ENCODE results near the gene SDK1.

Gene SDK1

DNA sequence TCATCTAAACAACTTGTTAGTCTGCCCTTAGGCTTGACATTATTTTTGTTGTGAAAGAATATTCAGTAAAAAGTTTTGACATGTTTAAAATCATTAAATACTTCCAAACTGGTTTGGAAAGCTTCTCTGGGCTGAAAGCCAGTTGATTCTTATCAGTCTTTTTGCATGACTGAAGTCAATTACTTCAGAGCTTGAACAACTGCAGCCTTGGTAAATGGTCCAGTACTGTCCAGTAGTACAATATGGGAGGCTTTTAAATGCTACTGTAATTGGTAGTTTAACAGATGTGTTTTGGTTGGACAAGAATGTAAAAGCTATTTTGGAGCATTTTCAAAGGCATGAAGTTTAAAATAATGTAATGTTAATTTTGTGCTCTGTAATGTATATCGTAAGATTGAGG is 103.4 kb downstream of the SDK1 start:
- TF ChIP-seq POLR2A (IDR thresholded peaks at IDR 0.05; ENCODE audit: extremely low read depth, insufficient read length) (no peak), MYC (IDR thresholded peaks at IDR 0.05; ENCODE audit: low read depth, low read length) (no peak)
- TF ChIP-seq, protein P1, sequence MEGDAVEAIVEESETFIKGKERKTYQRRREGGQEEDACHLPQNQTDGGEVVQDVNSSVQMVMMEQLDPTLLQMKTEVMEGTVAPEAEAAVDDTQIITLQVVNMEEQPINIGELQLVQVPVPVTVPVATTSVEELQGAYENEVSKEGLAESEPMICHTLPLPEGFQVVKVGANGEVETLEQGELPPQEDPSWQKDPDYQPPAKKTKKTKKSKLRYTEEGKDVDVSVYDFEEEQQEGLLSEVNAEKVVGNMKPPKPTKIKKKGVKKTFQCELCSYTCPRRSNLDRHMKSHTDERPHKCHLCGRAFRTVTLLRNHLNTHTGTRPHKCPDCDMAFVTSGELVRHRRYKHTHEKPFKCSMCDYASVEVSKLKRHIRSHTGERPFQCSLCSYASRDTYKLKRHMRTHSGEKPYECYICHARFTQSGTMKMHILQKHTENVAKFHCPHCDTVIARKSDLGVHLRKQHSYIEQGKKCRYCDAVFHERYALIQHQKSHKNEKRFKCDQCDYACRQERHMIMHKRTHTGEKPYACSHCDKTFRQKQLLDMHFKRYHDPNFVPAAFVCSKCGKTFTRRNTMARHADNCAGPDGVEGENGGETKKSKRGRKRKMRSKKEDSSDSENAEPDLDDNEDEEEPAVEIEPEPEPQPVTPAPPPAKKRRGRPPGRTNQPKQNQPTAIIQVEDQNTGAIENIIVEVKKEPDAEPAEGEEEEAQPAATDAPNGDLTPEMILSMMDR (IDR thresholded peaks at IDR 0.05; ENCODE audit: low read depth, low read length) = no peak
- TF ChIP-seq, protein P2, sequence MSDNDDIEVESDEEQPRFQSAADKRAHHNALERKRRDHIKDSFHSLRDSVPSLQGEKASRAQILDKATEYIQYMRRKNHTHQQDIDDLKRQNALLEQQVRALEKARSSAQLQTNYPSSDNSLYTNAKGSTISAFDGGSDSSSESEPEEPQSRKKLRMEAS (IDR thresholded peaks at IDR 0.05; ENCODE audit: low read depth, low read length) = no peak
- DNase-seq (ENCODE audit: low read depth) = no peak
- no peak overlapping the region for H3K4me3 ChIP-seq (ENCODE audit: low read depth, low read length)

DNA sequence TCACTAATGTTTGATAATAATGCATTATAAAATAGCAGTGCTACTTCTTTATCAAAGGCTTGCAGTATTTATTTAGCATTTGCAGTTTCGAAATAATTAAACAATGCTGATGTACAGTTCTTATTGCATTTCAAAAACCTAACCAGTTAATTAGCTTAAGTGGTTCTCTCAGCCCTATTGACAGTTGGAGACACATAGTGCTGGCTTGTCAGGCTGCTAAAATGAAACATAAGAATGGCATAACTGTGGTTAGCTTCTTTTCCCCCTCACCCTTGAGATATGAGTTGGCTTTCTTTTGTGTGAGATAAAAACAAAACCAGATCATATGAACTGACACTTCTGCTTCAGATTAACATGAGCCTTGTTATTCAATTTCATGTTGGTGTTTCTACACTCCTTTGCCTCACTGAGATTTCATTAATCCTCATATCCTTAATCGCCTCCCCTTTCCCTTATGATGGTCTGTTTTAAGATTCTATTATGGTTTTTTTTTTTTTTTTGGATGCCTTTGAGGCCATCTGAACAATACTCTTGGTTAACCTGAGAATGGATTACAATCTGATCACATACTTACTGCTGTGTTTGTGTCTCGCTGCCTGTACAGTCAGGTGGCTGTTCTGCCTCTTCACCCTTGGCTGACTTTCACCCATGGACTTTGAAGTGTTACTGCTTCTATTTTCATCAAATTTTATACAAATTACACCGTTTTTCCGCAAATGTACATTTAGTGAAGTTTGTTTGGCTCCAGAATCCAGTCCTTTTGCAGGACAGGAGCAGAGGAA is 108.0 kb downstream of the SDK1 start:
- DNase-seq (ENCODE audit: low read depth) = no peak
- no peak overlapping the region for H3K4me3 ChIP-seq (ENCODE audit: low read depth, low read length)
- TF ChIP-seq, protein P1 (IDR thresholded peaks at IDR 0.05; ENCODE audit: low read depth, low read length) = no peak
- TF ChIP-seq, protein P2 (IDR thresholded peaks at IDR 0.05; ENCODE audit: low read depth, low read length) = no peak
- TF ChIP-seq POLR2A (IDR thresholded peaks at IDR 0.05; ENCODE audit: extremely low read depth, insufficient read length) (no peak), MYC (IDR thresholded peaks at IDR 0.05; ENCODE audit: low read depth, low read length) (no peak)

DNA sequence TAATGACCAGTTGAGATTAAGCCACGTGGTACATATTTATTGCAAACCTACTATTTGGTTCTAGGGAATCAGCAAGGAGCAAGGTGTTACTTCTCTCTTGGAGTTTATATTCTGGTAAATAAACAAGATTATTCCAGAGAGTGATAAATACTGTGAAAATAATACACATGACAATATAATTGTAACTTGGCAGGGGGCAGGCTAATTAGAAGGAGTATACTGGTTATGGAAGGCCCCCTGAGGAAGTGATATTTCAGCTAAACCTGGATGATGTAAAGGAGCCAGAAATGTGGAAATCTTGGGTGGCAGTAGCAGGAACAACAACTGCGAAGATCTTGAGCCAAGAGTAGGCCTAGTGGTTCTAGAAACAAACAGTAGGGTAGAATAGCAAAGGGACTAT is 111.8 kb downstream of the SDK1 start:
- DNase-seq (ENCODE audit: low read depth) = no peak
- TF ChIP-seq, protein P2 (IDR thresholded peaks at IDR 0.05; ENCODE audit: low read depth, low read length) = no peak
- TF ChIP-seq MYC (IDR thresholded peaks at IDR 0.05; ENCODE audit: low read depth, low read length) (no peak), POLR2A (IDR thresholded peaks at IDR 0.05; ENCODE audit: extremely low read depth, insufficient read length) (no peak)
- TF ChIP-seq, protein P1 (IDR thresholded peaks at IDR 0.05; ENCODE audit: low read depth, low read length) = no peak
- H3K4me3 ChIP-seq (ENCODE audit: low read depth, low read length) = no peak overlapping the region

DNA sequence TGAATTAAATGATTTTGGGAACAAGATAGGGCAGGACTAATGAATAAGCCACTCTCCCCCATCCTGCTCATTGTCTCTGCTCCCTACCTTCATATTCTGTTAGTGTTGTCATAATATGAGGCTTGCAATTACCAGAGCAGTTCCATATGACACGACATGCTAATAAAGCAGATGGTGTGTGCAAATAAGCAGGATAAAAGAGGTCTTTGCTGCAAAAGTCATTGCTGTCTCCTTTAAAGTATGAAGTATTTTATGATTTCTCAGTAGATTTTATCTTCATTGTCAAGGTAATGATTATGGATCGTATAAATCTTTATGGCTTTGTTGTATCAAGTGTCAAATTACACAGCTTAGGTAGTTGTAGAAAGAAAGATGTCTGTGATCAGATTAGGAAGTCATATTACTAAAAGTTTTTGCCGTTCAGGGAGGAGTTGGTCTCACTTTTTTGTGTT is 114.8 kb downstream of the SDK1 start:
- TF ChIP-seq, protein P1 (IDR thresholded peaks at IDR 0.05; ENCODE audit: low read depth, low read length) = no peak
- TF ChIP-seq POLR2A (IDR thresholded peaks at IDR 0.05; ENCODE audit: extremely low read depth, insufficient read length) = no peak
- TF ChIP-seq, protein P2 (IDR thresholded peaks at IDR 0.05; ENCODE audit: low read depth, low read length) = no peak
- H3K4me3 ChIP-seq (ENCODE audit: low read depth, low read length) = no peak overlapping the region
- DNase-seq (ENCODE audit: low read depth) = no peak

DNA sequence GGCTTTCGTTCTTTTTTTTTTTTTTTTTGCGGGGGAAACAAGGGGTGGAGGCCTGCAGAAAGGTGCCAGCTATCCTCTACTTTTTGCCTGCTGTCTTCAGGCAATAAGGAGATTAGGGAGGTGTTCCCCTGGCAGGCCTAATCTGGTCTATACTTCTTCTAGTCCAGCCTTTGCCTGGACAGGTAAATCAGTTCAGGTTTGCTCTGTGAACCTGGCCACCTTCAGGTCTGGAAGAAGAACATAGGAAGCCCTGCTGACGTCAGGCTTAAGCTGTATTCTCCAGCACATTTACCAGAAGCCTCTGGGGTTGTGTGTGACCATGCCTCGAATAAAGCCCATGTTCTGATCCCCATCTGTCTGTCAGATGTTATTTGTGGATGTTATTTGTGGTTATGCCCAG is 115.4 kb downstream of the SDK1 start:
- no peak for TF ChIP-seq POLR2A (IDR thresholded peaks at IDR 0.05; ENCODE audit: extremely low read depth, insufficient read length)
- TF ChIP-seq, protein P2 (IDR thresholded peaks at IDR 0.05; ENCODE audit: low read depth, low read length) = no peak
- TF ChIP-seq MYC (IDR thresholded peaks at IDR 0.05; ENCODE audit: low read depth, low read length) = no peak
- TF ChIP-seq, protein P1 (IDR thresholded peaks at IDR 0.05; ENCODE audit: low read depth, low read length) = no peak
- no peak for DNase-seq (ENCODE audit: low read depth)
- no peak overlapping the region for H3K4me3 ChIP-seq (ENCODE audit: low read depth, low read length)

Data from NB4 (cell line).